IMR-90 (cell line): ENCODE results near the gene C8B. TPM values are rescaled to one million over a fixed set of nuclear protein-coding genes. Genes with fewer than 3 reads are reported as not detected.

Experiments
- ATAC-seq: fragments of 200-7000 bp; cut with Tn5 transposase; 2 replicates; pipeline ENCODE4 v1.9.1; 2020; ENCODE audit warnings: low read depth, mild to moderate bottlenecking, moderate library complexity
- BruUV-seq: library from RNA; stranded (reverse); fragments of 400-500 nt; replicated peaks from 2 replicates; lab custom pipeline; 2021; lab: Mats Ljungman, UMichigan
- CTCF ChIA-PET: fragments of 300-600 bp; formaldehyde crosslinking; extraction: SDS; loops from one replicate; lab custom pipeline; 2021; ENCODE audit warnings: antibody characterized with exemption; lab: Yijun Ruan, JAX
- POLR2A ChIA-PET: fragments of 300-600 bp; sonication (Branson Sonifier 250); formaldehyde crosslinking; loops from one replicate; lab custom pipeline; 2022; ENCODE audit warnings: antibody characterized with exemption; ENCODE audit not compliant: unreplicated experiment; lab: Charles Lee
- DNase-seq: peaks from one replicate; pipeline ENCODE4 v3.0.0; 2013
- H2AFZ ChIP-seq: replicated peaks from 2 replicates; pipeline ENCODE3; 2013; ENCODE audit warnings: low read length, mild to moderate bottlenecking; ENCODE audit not compliant: poor library complexity
- H2AK5ac ChIP-seq: 2 replicates; pipeline ENCODE4 v1.6.1; 2013; ENCODE audit warnings: low read depth, low read length, inconsistent platforms
- H2AK9ac ChIP-seq: replicated peaks from 2 replicates; pipeline ENCODE3; 2013; ENCODE audit warnings: mild to moderate bottlenecking, low read depth, low read length, moderate library complexity; ENCODE audit not compliant: poor library complexity
- H2BK120ac ChIP-seq: 2 replicates; pipeline ENCODE4 v1.6.1; 2013; ENCODE audit warnings: low read depth, low read length, inconsistent platforms
- H2BK15ac ChIP-seq: 3 replicates; pipeline ENCODE4 v1.6.1; 2013; ENCODE audit warnings: low read depth, low read length, inconsistent platforms
- H2BK20ac ChIP-seq: 2 replicates; pipeline ENCODE4 v1.6.1; 2013; ENCODE audit warnings: low read depth, mild to moderate bottlenecking, inconsistent platforms, low read length, moderate library complexity
- H2BK5ac ChIP-seq: 2 replicates; pipeline ENCODE4 v1.6.1; 2013; ENCODE audit warnings: mild to moderate bottlenecking, low read depth, low read length, inconsistent platforms; ENCODE audit not compliant: poor library complexity, severe bottlenecking
- H3K14ac ChIP-seq: replicated peaks from 2 replicates; pipeline ENCODE4 v1.6.1; 2013; ENCODE audit warnings: low read depth, low read length, inconsistent platforms
- H3K18ac ChIP-seq: 2 replicates; pipeline ENCODE4 v1.6.1; 2013; ENCODE audit warnings: low read depth, low read length, control low read depth
- H3K23ac ChIP-seq: 2 replicates; pipeline ENCODE4 v1.6.1; 2013; ENCODE audit warnings: low read depth, low read length, inconsistent platforms
- H3K27ac ChIP-seq: 2 replicates; pipeline ENCODE4 v1.5.1; 2013; ENCODE audit warnings: mild to moderate bottlenecking, control low read depth, low read length; ENCODE audit not compliant: insufficient read depth
- H3K27me3 ChIP-seq: 2 replicates; pipeline ENCODE4 v1.6.1; 2013; ENCODE audit warnings: low read length; ENCODE audit not compliant: control insufficient read depth, insufficient read depth
- H3K36me3 ChIP-seq: 2 replicates; pipeline ENCODE4 v1.6.1; 2013; ENCODE audit warnings: low read length, mixed read lengths; ENCODE audit not compliant: control insufficient read depth, insufficient read depth
- H3K4ac ChIP-seq: 2 replicates; pipeline ENCODE4 v1.6.1; 2013; ENCODE audit warnings: low read depth, low read length, inconsistent platforms
- H3K4me1 ChIP-seq: 2 replicates; pipeline ENCODE4 v1.6.1; 2013; ENCODE audit warnings: low read length, mixed read lengths; ENCODE audit not compliant: control insufficient read depth, insufficient read depth
- H3K4me2 ChIP-seq: 2 replicates; pipeline ENCODE4 v1.6.1; 2013; ENCODE audit warnings: low read depth, mild to moderate bottlenecking, control low read depth, low read length, moderate library complexity
- H3K4me3 ChIP-seq: 2 replicates; pipeline ENCODE4 v1.5.1; 2013; ENCODE audit warnings: low read depth, mild to moderate bottlenecking, control low read depth, low read length, moderate library complexity; ENCODE audit not compliant: insufficient read depth
- H3K56ac ChIP-seq: 2 replicates; pipeline ENCODE4 v1.6.1; 2013; ENCODE audit warnings: low read length, inconsistent platforms; ENCODE audit not compliant: insufficient read depth; ENCODE audit errors: extremely low read depth
- H3K79me1 ChIP-seq, 2 experiments: 2 replicates each; pipeline ENCODE4 v1.6.1; 2013; ENCODE audit warnings: low read length in 2 of 2, inconsistent platforms in 1 of 2, low read depth in 1 of 2
- H3K9ac ChIP-seq: 2 replicates; pipeline ENCODE4 v1.6.1; 2013; ENCODE audit warnings: low read depth, low read length, control low read depth
- H3K9me1 ChIP-seq: 2 replicates; pipeline ENCODE4 v1.6.1; 2013; ENCODE audit warnings: low read length, inconsistent platforms; ENCODE audit not compliant: insufficient read depth
- H3K9me3 ChIP-seq: 2 replicates; pipeline ENCODE4 v1.6.1; 2013; ENCODE audit warnings: low read length; ENCODE audit not compliant: control insufficient read depth, insufficient read depth
- H4K20me1 ChIP-seq: 2 replicates; pipeline ENCODE4 v1.6.1; 2013; ENCODE audit warnings: low read length, inconsistent platforms; ENCODE audit not compliant: insufficient read depth
- H4K5ac ChIP-seq: 2 replicates; pipeline ENCODE4 v1.6.1; 2013; ENCODE audit warnings: mild to moderate bottlenecking, low read depth, low read length, control low read depth
- H4K8ac ChIP-seq, 2 experiments: 2 replicates each; pipeline ENCODE4 v1.6.1; 2013; ENCODE audit warnings: low read depth in 2 of 2, low read length in 2 of 2, control low read depth in 1 of 2, inconsistent platforms in 1 of 2
- H4K91ac ChIP-seq: 2 replicates; pipeline ENCODE4 v1.6.1; 2013; ENCODE audit warnings: low read depth, low read length, inconsistent platforms; ENCODE audit not compliant: insufficient read depth
- BHLHE40 ChIP-seq: fragments of 150-350 bp; IDR thresholded peaks from 2 replicates; pipeline ENCODE4 v1.6.1; 2016; ENCODE audit warnings: mild to moderate bottlenecking, low read depth, low read length
- CEBPB ChIP-seq: IDR thresholded peaks from 2 replicates; pipeline ENCODE4 v1.6.1; 2012; ENCODE audit warnings: low read depth, low read length, improper control_type of control experiment
- CHD1 ChIP-seq: IDR thresholded peaks from 2 replicates; pipeline ENCODE4 v1.6.1; 2012; ENCODE audit warnings: low read depth, low read length, improper control_type of control experiment
- FOS ChIP-seq: fragments of 150-350 bp; IDR thresholded peaks from 2 replicates; pipeline ENCODE4 v1.6.1; 2016; ENCODE audit warnings: low read depth, low read length
- MAFK ChIP-seq: IDR thresholded peaks from 2 replicates; pipeline ENCODE4 v1.6.1; 2012; ENCODE audit warnings: low read depth, low read length, improper control_type of control experiment
- MAZ ChIP-seq: IDR thresholded peaks from 2 replicates; pipeline ENCODE4 v1.6.1; 2012; ENCODE audit warnings: low read depth, mild to moderate bottlenecking, low read length, improper control_type of control experiment, moderate library complexity, borderline replicate concordance
- MXI1 ChIP-seq: IDR thresholded peaks from 2 replicates; pipeline ENCODE4 v1.6.1; 2012; ENCODE audit warnings: low read depth, mild to moderate bottlenecking, low read length, moderate library complexity, borderline replicate concordance
- POLR2A ChIP-seq: IDR thresholded peaks from 2 replicates; pipeline ENCODE4 v1.6.1; 2012; ENCODE audit warnings: mild to moderate bottlenecking, low read depth, low read length
- RAD21 ChIP-seq: IDR thresholded peaks from 2 replicates; pipeline ENCODE4 v1.6.1; 2012; ENCODE audit warnings: low read length, improper control_type of control experiment
- RCOR1 ChIP-seq: IDR thresholded peaks from 2 replicates; pipeline ENCODE4 v1.6.1; 2012; ENCODE audit warnings: mild to moderate bottlenecking, low read length, improper control_type of control experiment; ENCODE audit not compliant: insufficient replicate concordance
- RFX5 ChIP-seq: IDR thresholded peaks from 2 replicates; pipeline ENCODE4 v1.8.0; 2012; ENCODE audit warnings: low read depth, mild to moderate bottlenecking, low read length, moderate library complexity
- SMC3 ChIP-seq: fragments of 150-350 bp; IDR thresholded peaks from 2 replicates; pipeline ENCODE4 v1.6.1; 2016; ENCODE audit warnings: low read depth, mild to moderate bottlenecking, antibody characterized with exemption, low read length, moderate library complexity
- WGBS, 2 experiments: methylation state at CpG; one replicate each; pipeline versions ENCODE4 v1.1.5 to v1.1.7; 2013; ENCODE audit warnings: missing lambda C conversion rate in 2 of 2; ENCODE audit not compliant: insufficient read length in 1 of 2; ENCODE audit errors: extremely low coverage in 2 of 2; 5-methylcytosine and 5-hydroxymethylcytosine counted together
- dilution Hi-C: fragments of 300-500 bp; cut with HindIII; formaldehyde crosslinking; loops from one replicate; pipeline ENCODE4 v1.14.3; 2018; ENCODE audit warnings: low sequenced_read_pairs; ENCODE audit not compliant: unreplicated experiment
- in situ Hi-C: fragments of 300-500 bp; cut with MboI; formaldehyde crosslinking; loops from 3 replicates; pipeline ENCODE4 v1.14.3; 2019; ENCODE audit warnings: low sequenced_read_pairs, inconsistent platforms, mixed read lengths
- intact Hi-C: fragments of 100-400 bp; cut with micrococcal nuclease; formaldehyde crosslinking; loops from 2 replicates; pipeline ENCODE4 v1.10.0; 2022
- polyA plus RNA-seq, 3 experiments: library from polyadenylated mRNA; depleted of rRNA; stranded (reverse); fragments of >200 nt; gene quantifications; 2 replicates each; pipeline ENCODE4 v1.2.3, GENCODE V29; 2012; ENCODE audit warnings: low replicate concordance in 1 of 3
- total RNA-seq: library from RNA; depleted of rRNA; stranded (reverse); fragments of >200 nt; gene quantifications from 2 replicates; pipeline ENCODE4 v1.2.3, GENCODE V29; 2012
- TF ChIP-seq, protein P1 (sequence below): conservative IDR thresholded peaks from 2 replicates; pipeline ENCODE4 v1.5.1; 2012; ENCODE audit warnings: mild to moderate bottlenecking, low read depth, low read length, improper control_type of control experiment
- TF ChIP-seq, protein P2 (sequence below): fragments of 150-350 bp; IDR thresholded peaks from 2 replicates; pipeline ENCODE4 v1.6.1; 2017; ENCODE audit warnings: mild to moderate bottlenecking, antibody characterized with exemption, low read length, low read depth
- TF ChIP-seq, protein P3 (sequence below): fragments of 150-350 bp; IDR thresholded peaks from 2 replicates; pipeline ENCODE4 v1.6.1; 2016; ENCODE audit warnings: low read depth, mild to moderate bottlenecking, low read length, moderate library complexity, borderline replicate concordance

The C8B gene
- total and polyA plus RNA-seq, 2 of the 4 experiments (the other 2 are of a cell fraction): not detected

DNA sequence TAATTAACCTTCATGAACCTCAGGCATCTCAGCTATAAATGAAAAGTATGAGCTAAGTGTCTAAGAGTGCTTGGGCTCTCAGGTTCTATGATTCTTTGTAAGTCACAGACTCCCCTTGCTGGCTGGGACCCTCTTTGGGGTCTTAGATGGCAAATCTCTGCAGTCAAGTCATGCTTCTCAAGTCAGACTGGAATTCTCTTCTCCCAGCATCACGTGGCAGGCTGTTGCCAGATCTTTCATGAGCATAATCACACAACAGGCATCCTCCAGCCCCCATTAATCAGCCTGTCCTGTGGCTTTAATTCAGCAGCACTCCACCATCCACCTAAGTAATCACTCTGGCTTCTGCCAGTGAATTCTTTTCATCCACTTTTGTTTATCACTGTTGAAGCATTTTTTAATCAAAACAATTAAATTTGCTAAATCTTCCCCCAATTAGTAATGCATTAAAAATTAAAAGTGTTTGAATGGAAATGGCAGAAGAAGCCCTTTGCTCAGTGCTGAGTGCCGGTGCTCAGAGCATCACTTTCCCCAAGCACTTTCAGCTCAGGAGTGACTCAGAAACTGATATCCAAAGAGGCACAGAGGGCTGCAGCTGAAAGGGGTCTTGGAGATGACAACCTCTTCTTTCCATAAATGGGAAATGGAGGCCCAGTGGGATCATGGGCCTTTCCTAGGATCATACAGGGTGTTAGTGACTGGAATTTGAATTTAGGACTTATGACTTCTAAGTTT, 61.0 kb downstream of the C8B start:
- Histone ChIP-seq H4K91ac (no peak overlapping the region), H3K27ac (no peak overlapping the region), H3K4ac (no peak overlapping the region), H2BK15ac (no peak overlapping the region), H2BK20ac (no peak overlapping the region), H3K79me1 (no peaks in the 10 kb centered on the region), H2BK120ac (no peak overlapping the region), H2AFZ (no peak overlapping the region), H2AK9ac (no peak overlapping the region), H2BK5ac (no peak overlapping the region), H3K4me3 (no peak overlapping the region), H3K9me3 (no peaks in the 10 kb centered on the region), H3K36me3 (no peaks in the 10 kb centered on the region), H3K27me3 (no peaks in the 10 kb centered on the region; the same call in 1 of the 2 replicates), H2AK5ac (no peak overlapping the region), H3K23ac (no peak overlapping the region), H3K56ac (no peak overlapping the region), H3K4me2 (no peak overlapping the region; the same call in 1 of the 2 replicates), H3K14ac (no peak overlapping the region), H4K5ac (no peak overlapping the region), H4K8ac (no peak overlapping the region), H4K20me1 (no peaks in the 10 kb centered on the region), H3K9ac (no peak overlapping the region), H3K4me1 (peaks cover 13% of the 10 kb centered on the region), H3K18ac (no peak overlapping the region), H3K9me1 (no peaks in the 10 kb centered on the region)
- DNase-seq (no peak), ATAC-seq (peak; percentile 43; the same call in 1 of the 2 replicates)
- dilution Hi-C loops: no loop called here
- intact Hi-C loops: no loop called here
- no TSS peak for BruUV-seq
- in situ Hi-C loops: no loop called here
- CTCF ChIA-PET: interaction anchor here (0.6 kb wide), 1 partner anchor 211 kb away, joined by 4 read pairs; no protein-coding TSS in a partner anchor
- POLR2A ChIA-PET: no interaction called here
- WGBS, 2 experiments: 0% methylated on average over 1 of the region's 2 CpGs; no CpG with 5 or more reads in 1 of the 2 experiments
- no peak for TF ChIP-seq SMC3
- TF ChIP-seq, protein P1, sequence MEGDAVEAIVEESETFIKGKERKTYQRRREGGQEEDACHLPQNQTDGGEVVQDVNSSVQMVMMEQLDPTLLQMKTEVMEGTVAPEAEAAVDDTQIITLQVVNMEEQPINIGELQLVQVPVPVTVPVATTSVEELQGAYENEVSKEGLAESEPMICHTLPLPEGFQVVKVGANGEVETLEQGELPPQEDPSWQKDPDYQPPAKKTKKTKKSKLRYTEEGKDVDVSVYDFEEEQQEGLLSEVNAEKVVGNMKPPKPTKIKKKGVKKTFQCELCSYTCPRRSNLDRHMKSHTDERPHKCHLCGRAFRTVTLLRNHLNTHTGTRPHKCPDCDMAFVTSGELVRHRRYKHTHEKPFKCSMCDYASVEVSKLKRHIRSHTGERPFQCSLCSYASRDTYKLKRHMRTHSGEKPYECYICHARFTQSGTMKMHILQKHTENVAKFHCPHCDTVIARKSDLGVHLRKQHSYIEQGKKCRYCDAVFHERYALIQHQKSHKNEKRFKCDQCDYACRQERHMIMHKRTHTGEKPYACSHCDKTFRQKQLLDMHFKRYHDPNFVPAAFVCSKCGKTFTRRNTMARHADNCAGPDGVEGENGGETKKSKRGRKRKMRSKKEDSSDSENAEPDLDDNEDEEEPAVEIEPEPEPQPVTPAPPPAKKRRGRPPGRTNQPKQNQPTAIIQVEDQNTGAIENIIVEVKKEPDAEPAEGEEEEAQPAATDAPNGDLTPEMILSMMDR: no peak
- no peak for TF ChIP-seq RCOR1
- TF ChIP-seq, protein P2, sequence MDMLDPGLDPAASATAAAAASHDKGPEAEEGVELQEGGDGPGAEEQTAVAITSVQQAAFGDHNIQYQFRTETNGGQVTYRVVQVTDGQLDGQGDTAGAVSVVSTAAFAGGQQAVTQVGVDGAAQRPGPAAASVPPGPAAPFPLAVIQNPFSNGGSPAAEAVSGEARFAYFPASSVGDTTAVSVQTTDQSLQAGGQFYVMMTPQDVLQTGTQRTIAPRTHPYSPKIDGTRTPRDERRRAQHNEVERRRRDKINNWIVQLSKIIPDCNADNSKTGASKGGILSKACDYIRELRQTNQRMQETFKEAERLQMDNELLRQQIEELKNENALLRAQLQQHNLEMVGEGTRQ: no peak; the same call in 1 of the 2 replicates
- TF ChIP-seq POLR2A: no peak
- TF ChIP-seq CHD1: no peak
- TF ChIP-seq RAD21: no peak
- TF ChIP-seq FOS: no peak
- no peak for TF ChIP-seq MAFK
- no peak for TF ChIP-seq CEBPB
- TF ChIP-seq MXI1: no peak
- TF ChIP-seq RFX5: no peak
- TF ChIP-seq MAZ: no peak
- TF ChIP-seq BHLHE40: no peak
- TF ChIP-seq, protein P3, sequence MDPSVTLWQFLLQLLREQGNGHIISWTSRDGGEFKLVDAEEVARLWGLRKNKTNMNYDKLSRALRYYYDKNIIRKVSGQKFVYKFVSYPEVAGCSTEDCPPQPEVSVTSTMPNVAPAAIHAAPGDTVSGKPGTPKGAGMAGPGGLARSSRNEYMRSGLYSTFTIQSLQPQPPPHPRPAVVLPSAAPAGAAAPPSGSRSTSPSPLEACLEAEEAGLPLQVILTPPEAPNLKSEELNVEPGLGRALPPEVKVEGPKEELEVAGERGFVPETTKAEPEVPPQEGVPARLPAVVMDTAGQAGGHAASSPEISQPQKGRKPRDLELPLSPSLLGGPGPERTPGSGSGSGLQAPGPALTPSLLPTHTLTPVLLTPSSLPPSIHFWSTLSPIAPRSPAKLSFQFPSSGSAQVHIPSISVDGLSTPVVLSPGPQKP: no peak
